GM12878 (cell line): ENCODE data around the gene REXO1. TPM values are rescaled to one million over a fixed set of nuclear protein-coding genes. Genes with fewer than 3 reads are reported as not detected.

ENCODE experiments used
- BCL11A ChIP-seq: IDR thresholded peaks from 2 replicates; pipeline ENCODE4 v1.6.1; 2011; ENCODE audit warnings: low read depth, low read length
- E2F4 ChIP-seq: IDR thresholded peaks from 2 replicates; pipeline ENCODE4 v1.6.1; 2012; ENCODE audit warnings: low read depth, low read length, improper control_type of control experiment
- EED ChIP-seq: sonication (generic); IDR thresholded peaks from 2 replicates; pipeline ENCODE4 v1.6.1; 2016; ENCODE audit warnings: antibody characterized with exemption, low read depth
- MEF2A ChIP-seq: IDR thresholded peaks from 2 replicates; pipeline ENCODE4 v1.6.1; 2011; ENCODE audit warnings: low read depth, mild to moderate bottlenecking, low read length, moderate library complexity; ENCODE audit not compliant: insufficient read depth
- MXI1 ChIP-seq: fragments of 150-350 bp; IDR thresholded peaks from 2 replicates; pipeline ENCODE4 v1.6.1; 2011; ENCODE audit warnings: low read depth, mild to moderate bottlenecking, inconsistent platforms, low read length, improper control_type of control experiment
- RUNX3 ChIP-seq: IDR thresholded peaks from 2 replicates; pipeline ENCODE4 v1.6.1; 2012; ENCODE audit warnings: low read length, inconsistent platforms
- SPI1 ChIP-seq: IDR thresholded peaks from 2 replicates; pipeline ENCODE4 v1.6.1; 2011; ENCODE audit warnings: low read depth, mild to moderate bottlenecking, low read length, moderate library complexity, borderline replicate concordance; ENCODE audit not compliant: insufficient read depth
- SREBF2 ChIP-seq: IDR thresholded peaks from 2 replicates; pipeline ENCODE4 v1.6.1; 2012; ENCODE audit warnings: mild to moderate bottlenecking, low read length
- TCF3 ChIP-seq: IDR thresholded peaks from 2 replicates; pipeline ENCODE4 v1.6.1; 2012; ENCODE audit warnings: low read depth, mild to moderate bottlenecking, low read length, borderline replicate concordance; ENCODE audit not compliant: insufficient read depth
- ZBTB40 ChIP-seq: fragments of 450-650 bp; IDR thresholded peaks from 2 replicates; pipeline ENCODE4 v1.6.1; 2016; ENCODE audit warnings: mild to moderate bottlenecking, moderate library complexity, borderline replicate concordance
- polyA plus RNA-seq, 11 experiments: library from polyadenylated mRNA; depleted of rRNA in 4 of 11; unstranded in 6 of 11; stranded (reverse) in 5 of 11; fragments of >200 nt; fragmentation: Nextera tagmentation in 4 of 11; fragmentation: Illumina TruSeq in 1 of 11; extraction: Ambion mirVana in 4 of 11; extraction: Trizol in 1 of 11; gene quantifications; 1 replicate in 1 of 11; 2 replicates in 10 of 11; pipeline versions ENCODE4 v1.2.1 to v1.2.3, GENCODE V29; 2011 to 2016; ENCODE audit warnings: inconsistent platforms in 2 of 11, missing spikeins in 2 of 11, low read depth in 1 of 11
- total RNA-seq, 4 experiments: library from RNA; depleted of rRNA in 3 of 4; stranded (reverse); fragments of >200 nt in 3 of 4; fragmentation: Illumina TruSeq in 1 of 4; extraction: Trizol in 1 of 4; gene quantifications; 2 replicates each; pipeline versions ENCODE4 v1.2.1 to v1.2.3, GENCODE V29; 2013 to 2021
- TF ChIP-seq, protein P1 (sequence below): fragments of 450-650 bp; conservative IDR thresholded peaks from 2 replicates; pipeline ENCODE4 v1.6.1; 2017; ENCODE audit warnings: mild to moderate bottlenecking, moderate library complexity
- TF ChIP-seq, protein P2 (sequence below): fragments of 450-650 bp; IDR thresholded peaks from 2 replicates; pipeline ENCODE4 v1.6.1; 2016; ENCODE audit warnings: mild to moderate bottlenecking
- TF ChIP-seq, protein P3 (sequence below): fragments of 450-650 bp; formaldehyde crosslinking; IDR thresholded peaks from 2 replicates; pipeline ENCODE4 v1.5.0; 2022; ENCODE audit warnings: mild to moderate bottlenecking, missing genetic modification characterization

The REXO1 gene
- total and polyA plus RNA-seq, 10 of the 15 experiments (the other 5 are each of a cell fraction or from before 2014, with no cell fraction given) = 0.03 to 45.2 (median 8.4) TPM

- TF ChIP-seq MXI1 (peak; percentile 37; the same call in 1 of the 2 replicates), RUNX3 (peak; percentile 3; the same call in 1 of the 2 replicates), ZBTB40 (no peak; the same call in 1 of the 2 replicates), TCF3 (peak; percentile 81), SPI1 (peak; percentile 49; the same call in 1 of the 2 replicates), MEF2A (no peak), SREBF2 (no peak), E2F4 (no peak), BCL11A (no peak), EED (0 out of 2 replicates have a peak, but pooled peaks have one; percentile 3)
- TF ChIP-seq, protein P1, sequence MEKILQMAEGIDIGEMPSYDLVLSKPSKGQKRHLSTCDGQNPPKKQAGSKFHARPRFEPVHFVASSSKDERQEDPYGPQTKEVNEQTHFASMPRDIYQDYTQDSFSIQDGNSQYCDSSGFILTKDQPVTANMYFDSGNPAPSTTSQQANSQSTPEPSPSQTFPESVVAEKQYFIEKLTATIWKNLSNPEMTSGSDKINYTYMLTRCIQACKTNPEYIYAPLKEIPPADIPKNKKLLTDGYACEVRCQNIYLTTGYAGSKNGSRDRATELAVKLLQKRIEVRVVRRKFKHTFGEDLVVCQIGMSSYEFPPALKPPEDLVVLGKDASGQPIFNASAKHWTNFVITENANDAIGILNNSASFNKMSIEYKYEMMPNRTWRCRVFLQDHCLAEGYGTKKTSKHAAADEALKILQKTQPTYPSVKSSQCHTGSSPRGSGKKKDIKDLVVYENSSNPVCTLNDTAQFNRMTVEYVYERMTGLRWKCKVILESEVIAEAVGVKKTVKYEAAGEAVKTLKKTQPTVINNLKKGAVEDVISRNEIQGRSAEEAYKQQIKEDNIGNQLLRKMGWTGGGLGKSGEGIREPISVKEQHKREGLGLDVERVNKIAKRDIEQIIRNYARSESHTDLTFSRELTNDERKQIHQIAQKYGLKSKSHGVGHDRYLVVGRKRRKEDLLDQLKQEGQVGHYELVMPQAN = 0 out of 2 replicates have a peak, but pooled peaks have one; percentile 30
- TF ChIP-seq, protein P2, sequence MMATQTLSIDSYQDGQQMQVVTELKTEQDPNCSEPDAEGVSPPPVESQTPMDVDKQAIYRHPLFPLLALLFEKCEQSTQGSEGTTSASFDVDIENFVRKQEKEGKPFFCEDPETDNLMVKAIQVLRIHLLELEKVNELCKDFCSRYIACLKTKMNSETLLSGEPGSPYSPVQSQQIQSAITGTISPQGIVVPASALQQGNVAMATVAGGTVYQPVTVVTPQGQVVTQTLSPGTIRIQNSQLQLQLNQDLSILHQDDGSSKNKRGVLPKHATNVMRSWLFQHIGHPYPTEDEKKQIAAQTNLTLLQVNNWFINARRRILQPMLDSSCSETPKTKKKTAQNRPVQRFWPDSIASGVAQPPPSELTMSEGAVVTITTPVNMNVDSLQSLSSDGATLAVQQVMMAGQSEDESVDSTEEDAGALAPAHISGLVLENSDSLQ = peak; percentile 62
- TF ChIP-seq, protein P3, sequence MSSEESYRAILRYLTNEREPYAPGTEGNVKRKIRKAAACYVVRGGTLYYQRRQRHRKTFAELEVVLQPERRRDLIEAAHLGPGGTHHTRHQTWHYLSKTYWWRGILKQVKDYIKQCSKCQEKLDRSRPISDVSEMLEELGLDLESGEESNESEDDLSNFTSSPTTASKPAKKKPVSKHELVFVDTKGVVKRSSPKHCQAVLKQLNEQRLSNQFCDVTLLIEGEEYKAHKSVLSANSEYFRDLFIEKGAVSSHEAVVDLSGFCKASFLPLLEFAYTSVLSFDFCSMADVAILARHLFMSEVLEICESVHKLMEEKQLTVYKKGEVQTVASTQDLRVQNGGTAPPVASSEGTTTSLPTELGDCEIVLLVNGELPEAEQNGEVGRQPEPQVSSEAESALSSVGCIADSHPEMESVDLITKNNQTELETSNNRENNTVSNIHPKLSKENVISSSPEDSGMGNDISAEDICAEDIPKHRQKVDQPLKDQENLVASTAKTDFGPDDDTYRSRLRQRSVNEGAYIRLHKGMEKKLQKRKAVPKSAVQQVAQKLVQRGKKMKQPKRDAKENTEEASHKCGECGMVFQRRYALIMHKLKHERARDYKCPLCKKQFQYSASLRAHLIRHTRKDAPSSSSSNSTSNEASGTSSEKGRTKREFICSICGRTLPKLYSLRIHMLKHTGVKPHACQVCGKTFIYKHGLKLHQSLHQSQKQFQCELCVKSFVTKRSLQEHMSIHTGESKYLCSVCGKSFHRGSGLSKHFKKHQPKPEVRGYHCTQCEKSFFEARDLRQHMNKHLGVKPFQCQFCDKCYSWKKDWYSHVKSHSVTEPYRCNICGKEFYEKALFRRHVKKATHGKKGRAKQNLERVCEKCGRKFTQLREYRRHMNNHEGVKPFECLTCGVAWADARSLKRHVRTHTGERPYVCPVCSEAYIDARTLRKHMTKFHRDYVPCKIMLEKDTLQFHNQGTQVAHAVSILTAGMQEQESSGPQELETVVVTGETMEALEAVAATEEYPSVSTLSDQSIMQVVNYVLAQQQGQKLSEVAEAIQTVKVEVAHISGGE (CRISPR knock-in tag) = no peak
Observed at GRCh38 chr19:1855040-1855827, 7.0 kb upstream of the REXO1 start (continued).
